Vagina (tissue), 2 donors: ENCODE data around the gene GPATCH11. TPM values are rescaled to one million over a fixed set of nuclear protein-coding genes. Genes with fewer than 3 reads are reported as not detected.

Experiments used
- DNase-seq, 2 donors: peaks; one replicate each; pipeline ENCODE4 v3.0.0-alpha.2; 2017; ENCODE audit errors: extremely low spot score in 2 of 2
- H3K27ac ChIP-seq: fragments of 200-600 bp; sonication (generic); one replicate; pipeline ENCODE4 v1.5.1; 2019
- H3K27me3 ChIP-seq: fragments of 200-600 bp; sonication (generic); one replicate; pipeline ENCODE4 v1.5.1; 2019
- H3K36me3 ChIP-seq, 2 donors: fragments of 200-600 bp; sonication (generic); one replicate each; pipeline ENCODE4 v1.5.1; 2017 to 2019
- H3K4me1 ChIP-seq: fragments of 200-600 bp; sonication (generic); one replicate; pipeline ENCODE4 v1.5.1; 2019
- H3K4me3 ChIP-seq, 2 donors: fragments of 200-600 bp; sonication (generic); 1 replicate in 1 of 2; 2 replicates in 1 of 2; pipeline ENCODE4 v1.5.1; 2016 to 2019
- H3K9me3 ChIP-seq: fragments of 200-600 bp; sonication (generic); one replicate; pipeline ENCODE4 v1.5.1; 2019
- CTCF ChIP-seq, 3 experiments: fragments of 450-650 bp in 2 of 3; fragments of 200-600 bp in 1 of 3; sonication (generic) in 1 of 3; IDR thresholded peaks; one replicate each; pipeline ENCODE4 v1.5.1; 2017 to 2019; ENCODE audit warnings: antibody characterized with exemption in 3 of 3, mild to moderate bottlenecking in 2 of 3, moderate library complexity in 2 of 3
- POLR2A ChIP-seq, 2 donors: fragments of 450-650 bp; IDR thresholded peaks; one replicate each; pipeline ENCODE4 v1.6.1; 2017; ENCODE audit warnings: antibody characterized with exemption in 2 of 2, mild to moderate bottlenecking in 2 of 2, moderate library complexity in 2 of 2
- POLR2AphosphoS5 ChIP-seq, 2 donors: sonication (generic); formaldehyde crosslinking; IDR thresholded peaks; one replicate each; pipeline ENCODE4 v1.9.0; 2017; ENCODE audit warnings: antibody characterized with exemption in 2 of 2, mild to moderate bottlenecking in 2 of 2, low read depth in 1 of 2; ENCODE audit not compliant: insufficient read depth in 1 of 2
- intact Hi-C: fragments of 100-400 bp; cut with DNase I; formaldehyde crosslinking; loops from one replicate; pipeline ENCODE4 v1.15.1; 2023
- total RNA-seq: library from RNA; depleted of rRNA; stranded (reverse); fragments of >200 nt; gene quantifications from one replicate; pipeline ENCODE4 v1.2.3, GENCODE V29; 2016

The GPATCH11 gene
- total RNA-seq, 1 donor from 2014 or later, result 6.1 TPM

GRCh38 chr2:37090019-37090477, 5.7 kb downstream of the GPATCH11 start:
- TF ChIP-seq POLR2A (IDR thresholded peaks at IDR 0.05), result no peak
- TF ChIP-seq POLR2AphosphoS5 (IDR thresholded peaks at IDR 0.05; ENCODE audit: insufficient read depth in 1 of 2, low read depth in 1 of 2), result no peak
- TF ChIP-seq CTCF (IDR thresholded peaks at IDR 0.05), result no peak
- intact Hi-C loops, result no loop called here
- DNase-seq, result no peak
- Histone ChIP-seq H3K4me1 (peaks cover 8% of the 10 kb centered on the region), H3K4me3 (no peak overlapping the region), H3K27me3 (no peaks in the 10 kb centered on the region), H3K9me3 (no peaks in the 10 kb centered on the region), H3K36me3 (peaks cover 0 to 44% of the 10 kb centered on the region in 2 donors), H3K27ac (no peak overlapping the region)

DNA sequence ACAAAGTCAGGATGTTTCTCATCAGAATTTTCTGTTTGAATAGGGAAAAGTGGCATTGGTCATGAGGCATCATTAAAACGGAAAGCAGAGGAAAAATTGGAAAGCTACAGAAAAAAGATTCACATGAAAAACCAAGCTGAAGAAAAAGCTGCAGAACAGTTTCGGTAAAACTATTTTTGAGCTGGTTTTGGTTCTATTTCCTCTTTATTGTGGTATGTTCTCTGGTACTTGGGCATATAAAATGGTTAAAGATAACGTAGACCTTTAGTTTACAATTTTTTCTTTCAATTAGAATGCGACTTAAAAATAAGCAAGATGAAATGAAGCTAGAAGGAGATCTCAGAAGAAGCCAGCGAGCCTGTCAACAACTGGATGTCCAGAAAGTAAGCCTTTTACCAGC, 7.6 kb downstream of the GPATCH11 start:
- H3K4me1 ChIP-seq, result no peaks in the 10 kb centered on the region
- no peaks in the 10 kb centered on the region for H3K27me3 ChIP-seq
- no peaks in the 10 kb centered on the region for H3K9me3 ChIP-seq
- H3K27ac ChIP-seq, result no peak overlapping the region
- peaks cover 0 to 50% of the 10 kb centered on the region in 2 donors for H3K36me3 ChIP-seq
- no peak for DNase-seq
- TF ChIP-seq CTCF (IDR thresholded peaks at IDR 0.05), result no peak
- TF ChIP-seq POLR2A (IDR thresholded peaks at IDR 0.05), result no peak
- no peak for TF ChIP-seq POLR2AphosphoS5 (IDR thresholded peaks at IDR 0.05; ENCODE audit: insufficient read depth in 1 of 2, low read depth in 1 of 2)
- no peak overlapping the region for H3K4me3 ChIP-seq
- intact Hi-C loops, result no loop called here

GRCh38 chr2:37096568-37096967, 12.2 kb downstream of the GPATCH11 start:
- H3K27me3 ChIP-seq, result no peaks in the 10 kb centered on the region
- no peak for DNase-seq
- TF ChIP-seq POLR2AphosphoS5 (IDR thresholded peaks at IDR 0.05; ENCODE audit: insufficient read depth in 1 of 2, low read depth in 1 of 2) (no peak), CTCF (IDR thresholded peaks at IDR 0.05) (no peak), POLR2A (IDR thresholded peaks at IDR 0.05) (no peak)
- no peak overlapping the region for H3K27ac ChIP-seq
- peaks cover 0 to 40% of the 10 kb centered on the region in 2 donors for H3K36me3 ChIP-seq
- no peaks in the 10 kb centered on the region for H3K4me1 ChIP-seq
- intact Hi-C loops, result no loop called here
- H3K9me3 ChIP-seq, result no peaks in the 10 kb centered on the region
- no peak overlapping the region for H3K4me3 ChIP-seq

GRCh38 chr2:37098416-37099118, 14.2 kb downstream of the GPATCH11 start:
- H3K27me3 ChIP-seq, result no peaks in the 10 kb centered on the region
- DNase-seq, result no peak
- no peaks in the 10 kb centered on the region for H3K9me3 ChIP-seq
- TF ChIP-seq POLR2A (IDR thresholded peaks at IDR 0.05), result no peak
- no peak for TF ChIP-seq CTCF (IDR thresholded peaks at IDR 0.05)
- TF ChIP-seq POLR2AphosphoS5 (IDR thresholded peaks at IDR 0.05; ENCODE audit: insufficient read depth in 1 of 2, low read depth in 1 of 2), result no peak
- H3K4me1 ChIP-seq, result no peaks in the 10 kb centered on the region
- peaks cover 0 to 36% of the 10 kb centered on the region in 2 donors for H3K36me3 ChIP-seq
- no peak overlapping the region for H3K4me3 ChIP-seq
- no peak overlapping the region for H3K27ac ChIP-seq
- intact Hi-C loops, result no loop called here

DNA sequence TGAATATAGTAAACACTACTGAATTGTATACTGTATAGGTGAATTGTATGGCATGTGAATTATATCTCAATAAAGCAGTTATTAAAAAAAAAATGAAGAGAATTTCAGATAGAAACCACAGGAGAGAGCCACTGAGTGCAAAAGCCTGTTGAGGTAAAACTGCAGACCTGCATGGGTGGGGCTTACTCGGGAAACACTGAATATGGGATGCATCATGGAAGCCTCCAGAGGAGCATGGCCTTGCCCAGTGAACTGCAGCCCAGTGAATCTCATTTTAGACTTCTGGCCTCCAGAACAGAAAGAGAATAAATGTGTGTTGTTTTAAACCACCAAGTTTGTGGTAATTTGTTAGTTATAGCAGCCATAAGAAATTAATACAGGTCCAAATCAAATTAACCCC, 15.7 kb downstream of the GPATCH11 start:
- intact Hi-C loops, result no loop called here
- no peaks in the 10 kb centered on the region for H3K4me1 ChIP-seq
- no peak for DNase-seq
- H3K36me3 ChIP-seq, result peaks cover 0 to 22% of the 10 kb centered on the region in 2 donors
- H3K27ac ChIP-seq, result no peak overlapping the region
- TF ChIP-seq POLR2AphosphoS5 (IDR thresholded peaks at IDR 0.05; ENCODE audit: insufficient read depth in 1 of 2, low read depth in 1 of 2) (no peak), CTCF (IDR thresholded peaks at IDR 0.05) (no peak), POLR2A (IDR thresholded peaks at IDR 0.05) (no peak)
- no peak overlapping the region for H3K4me3 ChIP-seq
- no peaks in the 10 kb centered on the region for H3K27me3 ChIP-seq
- no peaks in the 10 kb centered on the region for H3K9me3 ChIP-seq
